HEK293 (cell line): Measurements from ENCODE around the gene RHOF.
A peak's percentile ranks its signal among the peaks of the same experiment; 100 is the strongest.

Experiments
- BCL11A ChIP-seq: fragments of 450-650 bp; formaldehyde crosslinking; IDR thresholded peaks from 2 replicates; pipeline ENCODE4 v1.5.1; 2016; ENCODE audit warnings: low read depth, missing biosample characterization, missing genetic modification characterization
- BCL11B ChIP-seq: fragments of 450-650 bp; formaldehyde crosslinking; IDR thresholded peaks from 2 replicates; pipeline ENCODE4 v1.5.1; 2016; ENCODE audit warnings: low read depth, missing biosample characterization, missing genetic modification characterization
- HOXA7 ChIP-seq: sonication (generic); formaldehyde crosslinking; IDR thresholded peaks from 2 replicates; pipeline ENCODE4 v1.8.1; 2022; ENCODE audit warnings: missing genetic modification reagents, borderline replicate concordance
- HOXD13 ChIP-seq: sonication (generic); formaldehyde crosslinking; IDR thresholded peaks from 2 replicates; pipeline ENCODE4 v1.8.0; 2022; ENCODE audit warnings: missing genetic modification reagents, borderline replicate concordance
- KLF17 ChIP-seq: fragments of 450-650 bp; formaldehyde crosslinking; IDR thresholded peaks from 2 replicates; pipeline ENCODE4 v1.5.1; 2016; ENCODE audit warnings: missing biosample characterization, missing genetic modification characterization
- OSR2 ChIP-seq: fragments of 450-650 bp; formaldehyde crosslinking; IDR thresholded peaks from 2 replicates; pipeline ENCODE4 v1.5.1; 2016; ENCODE audit warnings: missing biosample characterization, missing genetic modification characterization
- REPIN1 ChIP-seq: fragments of 450-650 bp; formaldehyde crosslinking; IDR thresholded peaks from 2 replicates; pipeline ENCODE4 v1.5.1; 2017; ENCODE audit warnings: missing biosample characterization, missing genetic modification characterization, low read depth
- ZBTB20 ChIP-seq: fragments of 450-650 bp; formaldehyde crosslinking; IDR thresholded peaks from 2 replicates; pipeline ENCODE4 v1.5.1; 2016; ENCODE audit warnings: missing biosample characterization, missing genetic modification characterization
- ZBTB48 ChIP-seq: fragments of 450-650 bp; formaldehyde crosslinking; IDR thresholded peaks from 2 replicates; pipeline ENCODE4 v1.5.1; 2016; ENCODE audit warnings: missing biosample characterization, missing genetic modification characterization
- ZBTB8A ChIP-seq: fragments of 450-650 bp; formaldehyde crosslinking; IDR thresholded peaks from 2 replicates; pipeline ENCODE4 v1.5.1; 2016; ENCODE audit warnings: missing biosample characterization, missing genetic modification characterization
- ZIC2 ChIP-seq: fragments of 450-650 bp; formaldehyde crosslinking; IDR thresholded peaks from 2 replicates; pipeline ENCODE4 v1.5.1; 2016; ENCODE audit warnings: missing biosample characterization, missing genetic modification characterization
- ZNF112 ChIP-seq: fragments of 450-650 bp; formaldehyde crosslinking; IDR thresholded peaks from 2 replicates; pipeline ENCODE4 v1.5.0; 2017; ENCODE audit warnings: missing biosample characterization, missing genetic modification characterization
- ZNF133 ChIP-seq: fragments of 450-650 bp; formaldehyde crosslinking; IDR thresholded peaks from 2 replicates; pipeline ENCODE4 v1.5.1; 2016; ENCODE audit warnings: missing biosample characterization, missing genetic modification characterization
- ZNF292 ChIP-seq: fragments of 450-650 bp; formaldehyde crosslinking; IDR thresholded peaks from 2 replicates; pipeline ENCODE4 v1.5.1; 2016; ENCODE audit warnings: low read depth, missing biosample characterization, missing genetic modification characterization, borderline replicate concordance
- ZNF302 ChIP-seq: fragments of 450-650 bp; formaldehyde crosslinking; IDR thresholded peaks from 2 replicates; pipeline ENCODE4 v1.5.1; 2016; ENCODE audit warnings: missing biosample characterization, missing genetic modification characterization, low read depth
- ZNF341 ChIP-seq: fragments of 450-650 bp; formaldehyde crosslinking; IDR thresholded peaks from 2 replicates; pipeline ENCODE4; 2016; ENCODE audit warnings: low read depth, missing biosample characterization, missing genetic modification characterization
- ZNF37A ChIP-seq: fragments of 450-650 bp; IDR thresholded peaks from 2 replicates; pipeline ENCODE4 v1.5.1; 2018; ENCODE audit warnings: missing biosample characterization, missing genetic modification characterization
- ZNF394 ChIP-seq: fragments of 450-650 bp; formaldehyde crosslinking; IDR thresholded peaks from 2 replicates; pipeline ENCODE4 v1.5.1; 2016; ENCODE audit warnings: missing biosample characterization, missing genetic modification characterization, mild to moderate bottlenecking, moderate library complexity, borderline replicate concordance
- ZNF398 ChIP-seq: fragments of 450-650 bp; formaldehyde crosslinking; IDR thresholded peaks from 2 replicates; pipeline ENCODE4 v1.5.1; 2017; ENCODE audit warnings: missing biosample characterization, missing genetic modification characterization
- ZNF501 ChIP-seq: fragments of 450-650 bp; formaldehyde crosslinking; IDR thresholded peaks from 2 replicates; pipeline ENCODE4 v1.5.1; 2016; ENCODE audit warnings: missing biosample characterization, missing genetic modification characterization
- ZNF521 ChIP-seq: fragments of 450-650 bp; formaldehyde crosslinking; IDR thresholded peaks from 2 replicates; pipeline ENCODE4 v1.5.1; 2017; ENCODE audit warnings: missing biosample characterization, mild to moderate bottlenecking, missing genetic modification characterization
- ZNF530 ChIP-seq: fragments of 450-650 bp; formaldehyde crosslinking; IDR thresholded peaks from 2 replicates; pipeline ENCODE4 v1.5.1; 2016; ENCODE audit warnings: low read depth, missing biosample characterization, missing genetic modification characterization
- ZNF548 ChIP-seq: fragments of 450-650 bp; formaldehyde crosslinking; IDR thresholded peaks from 2 replicates; pipeline ENCODE4 v1.5.1; 2016; ENCODE audit warnings: missing biosample characterization, missing genetic modification characterization
- ZNF596 ChIP-seq: fragments of 450-650 bp; IDR thresholded peaks from 2 replicates; pipeline ENCODE4 v1.5.0; 2018; ENCODE audit warnings: missing biosample characterization, mild to moderate bottlenecking, missing genetic modification characterization, moderate library complexity
- ZNF600 ChIP-seq: fragments of 450-650 bp; formaldehyde crosslinking; IDR thresholded peaks from 2 replicates; pipeline ENCODE4 v1.5.1; 2016; ENCODE audit warnings: missing biosample characterization, missing genetic modification characterization
- ZNF623 ChIP-seq: fragments of 450-650 bp; formaldehyde crosslinking; IDR thresholded peaks from 2 replicates; pipeline ENCODE4 v1.5.1; 2016; ENCODE audit warnings: missing biosample characterization, missing genetic modification characterization
- ZNF624 ChIP-seq: fragments of 450-650 bp; formaldehyde crosslinking; IDR thresholded peaks from 2 replicates; pipeline ENCODE4 v1.5.1; 2017; ENCODE audit warnings: missing biosample characterization, missing genetic modification characterization
- ZNF664 ChIP-seq: fragments of 450-650 bp; formaldehyde crosslinking; IDR thresholded peaks from 2 replicates; pipeline ENCODE4 v1.5.1; 2016; ENCODE audit warnings: missing biosample characterization, missing genetic modification characterization
- ZNF785 ChIP-seq: fragments of 450-650 bp; formaldehyde crosslinking; IDR thresholded peaks from 2 replicates; pipeline ENCODE4 v1.5.1; 2016; ENCODE audit warnings: missing biosample characterization, missing genetic modification characterization
- TF ChIP-seq, protein P1 (sequence below): IDR thresholded peaks from 2 replicates; pipeline ENCODE4 v1.6.1; 2011; ENCODE audit warnings: mild to moderate bottlenecking, low read depth, low read length, borderline replicate concordance
- TF ChIP-seq, protein P2 (sequence below): fragments of 450-650 bp; formaldehyde crosslinking; IDR thresholded peaks from 2 replicates; pipeline ENCODE4 v1.5.1; 2016; ENCODE audit warnings: missing biosample characterization, missing genetic modification characterization
- TF ChIP-seq, protein P3 (sequence below): fragments of 450-650 bp; formaldehyde crosslinking; IDR thresholded peaks from 2 replicates; pipeline ENCODE4 v1.5.1; 2016; ENCODE audit warnings: missing biosample characterization, missing genetic modification characterization

Gene RHOF

GRCh38 chr12:121802843-121803698 is 9.6 kb upstream of the RHOF start (continued):
- TF ChIP-seq ZBTB20 (tag by site-specific recombination) (peak; percentile 98), ZNF341 (peak; percentile 44; the same call in 1 of the 2 replicates), ZNF600 (tag by site-specific recombination) (no peak; the same call in 1 of the 2 replicates), ZIC2 (tag by site-specific recombination) (peak; percentile 55), OSR2 (tag by site-specific recombination) (no peak), ZNF398 (tag by site-specific recombination) (peak; percentile 98), ZNF521 (tag by site-specific recombination) (no peak), ZNF530 (tag by site-specific recombination) (no peak), BCL11B (no peak), ZNF501 (tag by site-specific recombination) (0 out of 2 replicates have a peak, but pooled peaks have one; percentile 37), ZNF112 (tag by site-specific recombination) (no peak), ZNF623 (tag by site-specific recombination) (no peak), BCL11A (tag by site-specific recombination) (no peak), ZBTB48 (tag by site-specific recombination) (0 out of 2 replicates have a peak, but pooled peaks have one; percentile 19), ZNF302 (tag by site-specific recombination) (no peak), KLF17 (no peak; the same call in 1 of the 2 replicates), ZBTB8A (tag by site-specific recombination) (peak; percentile 93), ZNF596 (tag by site-specific recombination) (no peak), ZNF133 (tag by site-specific recombination) (no peak), REPIN1 (tag by site-specific recombination) (no peak), ZNF624 (tag by site-specific recombination) (no peak), HOXD13 (CRISPR knock-in tag) (no peak), ZNF37A (tag by site-specific recombination) (no peak), ZNF785 (tag by site-specific recombination) (no peak), ZNF548 (no peak), ZNF664 (tag by site-specific recombination) (no peak), HOXA7 (no peak), ZNF292 (tag by site-specific recombination) (no peak), ZNF394 (tag by site-specific recombination) (no peak; the same call in 1 of the 2 replicates)
- TF ChIP-seq, protein P1, sequence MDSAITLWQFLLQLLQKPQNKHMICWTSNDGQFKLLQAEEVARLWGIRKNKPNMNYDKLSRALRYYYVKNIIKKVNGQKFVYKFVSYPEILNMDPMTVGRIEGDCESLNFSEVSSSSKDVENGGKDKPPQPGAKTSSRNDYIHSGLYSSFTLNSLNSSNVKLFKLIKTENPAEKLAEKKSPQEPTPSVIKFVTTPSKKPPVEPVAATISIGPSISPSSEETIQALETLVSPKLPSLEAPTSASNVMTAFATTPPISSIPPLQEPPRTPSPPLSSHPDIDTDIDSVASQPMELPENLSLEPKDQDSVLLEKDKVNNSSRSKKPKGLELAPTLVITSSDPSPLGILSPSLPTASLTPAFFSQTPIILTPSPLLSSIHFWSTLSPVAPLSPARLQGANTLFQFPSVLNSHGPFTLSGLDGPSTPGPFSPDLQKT = no peak
- TF ChIP-seq, protein P2, sequence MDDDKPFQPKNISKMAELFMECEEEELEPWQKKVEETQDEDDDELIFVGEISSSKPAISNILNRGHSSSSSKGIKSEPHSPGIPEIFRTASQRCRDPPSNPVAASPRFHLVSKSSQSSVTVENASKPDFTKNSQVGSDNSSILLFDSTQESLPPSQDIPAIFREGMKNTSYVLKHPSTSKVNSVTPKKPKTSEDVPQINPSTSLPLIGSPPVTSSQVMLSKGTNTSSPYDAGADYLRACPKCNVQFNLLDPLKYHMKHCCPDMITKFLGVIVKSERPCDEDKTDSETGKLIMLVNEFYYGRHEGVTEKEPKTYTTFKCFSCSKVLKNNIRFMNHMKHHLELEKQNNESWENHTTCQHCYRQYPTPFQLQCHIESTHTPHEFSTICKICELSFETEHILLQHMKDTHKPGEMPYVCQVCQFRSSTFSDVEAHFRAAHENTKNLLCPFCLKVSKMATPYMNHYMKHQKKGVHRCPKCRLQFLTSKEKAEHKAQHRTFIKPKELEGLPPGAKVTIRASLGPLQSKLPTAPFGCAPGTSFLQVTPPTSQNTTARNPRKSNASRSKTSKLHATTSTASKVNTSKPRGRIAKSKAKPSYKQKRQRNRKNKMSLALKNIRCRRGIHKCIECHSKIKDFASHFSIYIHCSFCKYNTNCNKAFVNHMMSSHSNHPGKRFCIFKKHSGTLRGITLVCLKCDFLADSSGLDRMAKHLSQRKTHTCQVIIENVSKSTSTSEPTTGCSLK = no peak
- TF ChIP-seq, protein P3, sequence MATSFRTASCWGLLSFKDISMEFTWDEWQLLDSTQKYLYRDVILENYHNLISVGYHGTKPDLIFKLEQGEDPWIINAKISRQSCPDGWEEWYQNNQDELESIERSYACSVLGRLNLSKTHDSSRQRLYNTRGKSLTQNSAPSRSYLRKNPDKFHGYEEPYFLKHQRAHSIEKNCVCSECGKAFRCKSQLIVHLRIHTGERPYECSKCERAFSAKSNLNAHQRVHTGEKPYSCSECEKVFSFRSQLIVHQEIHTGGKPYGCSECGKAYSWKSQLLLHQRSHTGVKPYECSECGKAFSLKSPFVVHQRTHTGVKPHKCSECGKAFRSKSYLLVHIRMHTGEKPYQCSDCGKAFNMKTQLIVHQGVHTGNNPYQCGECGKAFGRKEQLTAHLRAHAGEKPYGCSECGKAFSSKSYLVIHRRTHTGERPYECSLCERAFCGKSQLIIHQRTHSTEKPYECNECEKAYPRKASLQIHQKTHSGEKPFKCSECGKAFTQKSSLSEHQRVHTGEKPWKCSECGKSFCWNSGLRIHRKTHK (tag by site-specific recombination) = no peak
